ENCODE results near the gene GRHPR. TPM values are rescaled to one million over a fixed set of nuclear protein-coding genes. Genes with fewer than 3 reads are reported as not detected.

The GRHPR gene
- total RNA-seq, 1 donor from 2014 or later = 88.1 TPM

DNA sequence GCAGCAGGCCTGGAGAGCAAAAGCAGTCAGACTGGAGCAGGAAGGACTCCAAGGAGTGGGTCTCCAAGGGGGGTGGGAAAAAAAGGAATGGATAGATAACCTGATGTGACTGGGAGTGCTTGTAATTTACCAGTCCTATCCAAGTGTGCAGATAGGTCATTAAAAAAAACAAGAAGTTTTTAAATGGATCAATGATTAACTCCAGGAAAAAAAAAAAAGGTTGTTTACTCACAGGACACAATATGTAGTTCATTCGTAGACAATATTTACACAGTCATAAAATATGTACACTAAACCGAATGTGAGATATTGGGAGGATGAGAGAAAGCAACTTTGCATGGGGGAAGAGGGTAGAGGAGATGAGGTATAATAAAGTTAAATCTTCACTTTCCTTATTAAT, 22.4 kb downstream of the GRHPR start:
- Mint-ChIP-seq H3K9me3 (ENCODE audit: unreplicated experiment) (no peaks in the 10 kb centered on the region), H3K27me3 (ENCODE audit: low read depth, unreplicated experiment) (no peaks in the 10 kb centered on the region), H3K27ac (ENCODE audit: unreplicated experiment) (no peak overlapping the region), H3K4me3 (ENCODE audit: unreplicated experiment) (no peak overlapping the region), H3K4me1 (ENCODE audit: low read depth, unreplicated experiment) (peaks cover 23% of the 10 kb centered on the region), H3K36me3 (ENCODE audit: low read depth, unreplicated experiment) (peaks cover 8% of the 10 kb centered on the region)
- no peak for FAIRE-seq
- Histone ChIP-seq H2AFZ (ENCODE audit: low read depth, low read length) (no peak overlapping the region), H3K79me2 (ENCODE audit: insufficient read depth, low read length) (peaks cover 61% of the 10 kb centered on the region), H3K9me3 (ENCODE audit: insufficient read depth, low read depth, low read length) (no peaks in the 10 kb centered on the region), H3K4me3 (ENCODE audit: insufficient read depth, low read depth, low read length) (no peak overlapping the region), H3K9ac (ENCODE audit: low read length) (no peak overlapping the region), H3K27me3 (ENCODE audit: insufficient read depth, low read length) (no peaks in the 10 kb centered on the region), H3K36me3 (ENCODE audit: insufficient read depth, low read length) (peaks cover 14% of the 10 kb centered on the region), H3K4me1 (ENCODE audit: insufficient read depth, low read length) (no peaks in the 10 kb centered on the region), H3K4me2 (ENCODE audit: low read length) (no peak overlapping the region), H4K20me1 (ENCODE audit: insufficient read depth, low read length) (peaks cover 75% of the 10 kb centered on the region), H3K27ac (ENCODE audit: low read depth, low read length) (no peak overlapping the region)
- no peak for DNase-seq (ENCODE audit: low read depth)
- no peak for TF ChIP-seq EZH2 (IDR thresholded peaks at IDR 0.05; ENCODE audit: insufficient read depth, low read length)
- TF ChIP-seq, protein P1, sequence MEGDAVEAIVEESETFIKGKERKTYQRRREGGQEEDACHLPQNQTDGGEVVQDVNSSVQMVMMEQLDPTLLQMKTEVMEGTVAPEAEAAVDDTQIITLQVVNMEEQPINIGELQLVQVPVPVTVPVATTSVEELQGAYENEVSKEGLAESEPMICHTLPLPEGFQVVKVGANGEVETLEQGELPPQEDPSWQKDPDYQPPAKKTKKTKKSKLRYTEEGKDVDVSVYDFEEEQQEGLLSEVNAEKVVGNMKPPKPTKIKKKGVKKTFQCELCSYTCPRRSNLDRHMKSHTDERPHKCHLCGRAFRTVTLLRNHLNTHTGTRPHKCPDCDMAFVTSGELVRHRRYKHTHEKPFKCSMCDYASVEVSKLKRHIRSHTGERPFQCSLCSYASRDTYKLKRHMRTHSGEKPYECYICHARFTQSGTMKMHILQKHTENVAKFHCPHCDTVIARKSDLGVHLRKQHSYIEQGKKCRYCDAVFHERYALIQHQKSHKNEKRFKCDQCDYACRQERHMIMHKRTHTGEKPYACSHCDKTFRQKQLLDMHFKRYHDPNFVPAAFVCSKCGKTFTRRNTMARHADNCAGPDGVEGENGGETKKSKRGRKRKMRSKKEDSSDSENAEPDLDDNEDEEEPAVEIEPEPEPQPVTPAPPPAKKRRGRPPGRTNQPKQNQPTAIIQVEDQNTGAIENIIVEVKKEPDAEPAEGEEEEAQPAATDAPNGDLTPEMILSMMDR (IDR thresholded peaks at IDR 0.05; ENCODE audit: insufficient read depth, low read depth, low read length) = no peak

DNA sequence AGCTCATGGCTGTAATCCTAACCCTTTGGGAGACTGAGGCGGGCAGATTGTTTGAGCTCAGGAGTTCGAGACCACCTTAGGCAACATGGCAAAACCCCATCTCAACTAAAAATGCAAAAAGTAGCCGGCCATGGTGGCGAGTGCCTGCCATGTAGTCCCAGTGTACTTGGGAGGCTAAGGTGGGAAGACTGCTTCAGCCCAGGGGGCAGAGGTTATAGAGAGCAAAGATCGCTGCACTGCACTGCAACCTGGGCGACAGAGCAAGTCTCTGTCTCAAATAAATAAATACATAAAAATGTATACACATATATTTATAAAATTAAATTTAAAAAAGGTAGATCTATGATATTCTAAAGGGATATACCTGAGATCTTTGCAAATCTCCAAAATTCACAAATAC, 23.3 kb downstream of the GRHPR start:
- no peak for FAIRE-seq
- no peak overlapping the region for H3K4me2 ChIP-seq (ENCODE audit: low read length)
- H2AFZ ChIP-seq (ENCODE audit: low read depth, low read length) = no peak overlapping the region
- H3K27me3 ChIP-seq (ENCODE audit: insufficient read depth, low read length) = no peaks in the 10 kb centered on the region
- no peaks in the 10 kb centered on the region for H3K9me3 ChIP-seq (ENCODE audit: insufficient read depth, low read depth, low read length)
- peaks cover 10% of the 10 kb centered on the region for H3K36me3 Mint-ChIP-seq (ENCODE audit: low read depth, unreplicated experiment)
- H3K27me3 Mint-ChIP-seq (ENCODE audit: low read depth, unreplicated experiment) = no peaks in the 10 kb centered on the region
- no peak overlapping the region for H3K27ac ChIP-seq (ENCODE audit: low read depth, low read length)
- H3K9me3 Mint-ChIP-seq (ENCODE audit: unreplicated experiment) = no peaks in the 10 kb centered on the region
- no peak for DNase-seq (ENCODE audit: low read depth)
- H3K4me3 ChIP-seq (ENCODE audit: insufficient read depth, low read depth, low read length) = no peak overlapping the region
- peaks cover 64% of the 10 kb centered on the region for H3K79me2 ChIP-seq (ENCODE audit: insufficient read depth, low read length)
- H3K27ac Mint-ChIP-seq (ENCODE audit: unreplicated experiment) = no peak overlapping the region
- TF ChIP-seq EZH2 (IDR thresholded peaks at IDR 0.05; ENCODE audit: insufficient read depth, low read length) = no peak
- TF ChIP-seq, protein P1 (IDR thresholded peaks at IDR 0.05; ENCODE audit: insufficient read depth, low read depth, low read length) = no peak
- H3K4me1 ChIP-seq (ENCODE audit: insufficient read depth, low read length) = no peaks in the 10 kb centered on the region
- no peak overlapping the region for H3K4me3 Mint-ChIP-seq (ENCODE audit: unreplicated experiment)
- peaks cover 14% of the 10 kb centered on the region for H3K36me3 ChIP-seq (ENCODE audit: insufficient read depth, low read length)
- H3K9ac ChIP-seq (ENCODE audit: low read length) = no peak overlapping the region
- peaks cover 23% of the 10 kb centered on the region for H3K4me1 Mint-ChIP-seq (ENCODE audit: low read depth, unreplicated experiment)
- H4K20me1 ChIP-seq (ENCODE audit: insufficient read depth, low read length) = peaks cover 65% of the 10 kb centered on the region

DNA sequence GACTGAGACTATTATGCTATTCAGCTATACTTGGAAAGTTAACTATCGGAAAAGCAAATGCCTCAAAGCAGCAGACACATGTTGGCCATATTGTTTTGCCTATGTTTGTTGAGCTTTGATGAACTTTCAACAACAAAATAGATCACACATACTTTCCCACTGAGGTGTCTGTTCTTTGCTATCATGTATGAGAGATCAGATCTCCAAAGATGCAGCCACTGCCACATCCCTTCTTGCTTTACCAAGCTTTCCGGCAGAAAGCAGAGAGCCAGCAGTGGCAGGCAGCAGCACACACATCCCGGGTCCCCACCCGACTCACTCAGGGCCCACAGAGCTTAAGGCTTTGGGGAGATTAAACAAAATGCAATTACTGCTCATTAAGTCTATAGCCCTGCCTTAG, 23.9 kb downstream of the GRHPR start:
- Histone ChIP-seq H3K4me2 (ENCODE audit: low read length) (no peak overlapping the region), H3K79me2 (ENCODE audit: insufficient read depth, low read length) (peaks cover 66% of the 10 kb centered on the region), H3K27me3 (ENCODE audit: insufficient read depth, low read length) (no peaks in the 10 kb centered on the region), H4K20me1 (ENCODE audit: insufficient read depth, low read length) (peaks cover 65% of the 10 kb centered on the region), H3K27ac (ENCODE audit: low read depth, low read length) (no peak overlapping the region), H2AFZ (ENCODE audit: low read depth, low read length) (no peak overlapping the region), H3K4me3 (ENCODE audit: insufficient read depth, low read depth, low read length) (no peak overlapping the region), H3K36me3 (ENCODE audit: insufficient read depth, low read length) (peaks cover 11% of the 10 kb centered on the region), H3K9ac (ENCODE audit: low read length) (no peak overlapping the region), H3K4me1 (ENCODE audit: insufficient read depth, low read length) (no peaks in the 10 kb centered on the region), H3K9me3 (ENCODE audit: insufficient read depth, low read depth, low read length) (no peaks in the 10 kb centered on the region)
- Mint-ChIP-seq H3K4me1 (ENCODE audit: low read depth, unreplicated experiment) (peaks cover 23% of the 10 kb centered on the region), H3K36me3 (ENCODE audit: low read depth, unreplicated experiment) (peaks cover 13% of the 10 kb centered on the region), H3K27ac (ENCODE audit: unreplicated experiment) (no peak overlapping the region), H3K27me3 (ENCODE audit: low read depth, unreplicated experiment) (no peaks in the 10 kb centered on the region), H3K9me3 (ENCODE audit: unreplicated experiment) (no peaks in the 10 kb centered on the region), H3K4me3 (ENCODE audit: unreplicated experiment) (no peak overlapping the region)
- no peak for FAIRE-seq
- TF ChIP-seq, protein P1 (IDR thresholded peaks at IDR 0.05; ENCODE audit: insufficient read depth, low read depth, low read length) = no peak
- no peak for TF ChIP-seq EZH2 (IDR thresholded peaks at IDR 0.05; ENCODE audit: insufficient read depth, low read length)
- no peak for DNase-seq (ENCODE audit: low read depth)

All from astrocyte (in vitro differentiated cells and primary cell).